Limb (tissue), 2 donors: ENCODE measurements around the gene WASF3.
"Not testable (repeated sequence)": the region's sequence is repeated elsewhere in the genome, so short reads cannot be mapped to it uniquely, and the experiment has no call there.

ENCODE experiments used
- DNase-seq, 2 donors: peaks; one replicate each; pipeline ENCODE4 v3.0.0-alpha.2; 2016; ENCODE audit errors: extremely low spot score in 2 of 2

The WASF3 gene

DNA sequence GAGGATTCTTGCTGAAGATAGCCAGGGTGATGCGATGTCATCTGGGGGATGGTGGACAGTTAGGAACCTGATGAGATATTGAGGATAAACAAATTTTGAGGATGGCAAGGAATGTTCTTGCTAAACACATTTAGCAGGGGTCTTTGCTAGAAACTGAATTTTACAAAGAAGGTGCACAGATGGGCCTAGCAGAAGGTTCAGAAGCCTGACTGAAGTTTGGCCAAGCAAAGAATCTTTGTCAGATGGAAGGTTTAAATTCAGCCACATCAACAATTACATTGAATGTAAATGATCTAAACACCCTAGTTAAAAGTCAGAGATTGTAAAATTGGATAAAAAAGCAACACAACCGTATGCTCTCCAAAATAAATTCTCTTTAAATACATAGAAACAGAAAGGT lies 68.8 kb downstream of the WASF3 start:
- no peak for DNase-seq

GRCh38 chr13:26628706-26629105 lies 71.2 kb downstream of the WASF3 start:
- no peak for DNase-seq

DNA sequence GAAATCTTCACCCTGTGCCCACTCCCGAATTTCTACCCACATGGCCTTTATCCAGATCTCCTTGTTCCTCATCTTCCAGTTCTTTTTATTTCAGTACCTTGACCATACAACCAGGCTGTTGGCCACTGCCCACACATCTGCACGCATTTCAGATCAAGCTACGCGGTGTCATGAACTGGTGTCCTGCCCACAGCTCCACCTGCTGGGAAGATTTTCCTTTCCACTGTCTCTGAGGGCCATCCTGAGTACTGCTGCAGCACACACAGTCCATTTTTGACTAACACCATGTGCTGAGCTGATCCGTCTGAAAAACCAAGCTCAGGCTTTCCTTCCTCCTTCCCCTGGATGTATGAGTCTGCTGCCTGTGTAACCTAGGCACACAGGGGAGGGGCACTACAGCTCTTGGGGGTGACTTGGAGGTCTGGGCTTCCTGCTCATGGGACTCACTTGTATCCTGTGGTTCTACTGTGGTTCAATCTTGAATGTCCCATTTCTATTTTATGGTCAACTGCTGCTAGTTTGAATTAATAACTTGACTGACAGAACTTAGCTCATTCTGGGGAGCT lies 71.9 kb downstream of the WASF3 start:
- DNase-seq, result no peak

GRCh38 chr13:26635634-26636033 lies 78.2 kb downstream of the WASF3 start:
- DNase-seq, result not testable (repeated sequence)

DNA sequence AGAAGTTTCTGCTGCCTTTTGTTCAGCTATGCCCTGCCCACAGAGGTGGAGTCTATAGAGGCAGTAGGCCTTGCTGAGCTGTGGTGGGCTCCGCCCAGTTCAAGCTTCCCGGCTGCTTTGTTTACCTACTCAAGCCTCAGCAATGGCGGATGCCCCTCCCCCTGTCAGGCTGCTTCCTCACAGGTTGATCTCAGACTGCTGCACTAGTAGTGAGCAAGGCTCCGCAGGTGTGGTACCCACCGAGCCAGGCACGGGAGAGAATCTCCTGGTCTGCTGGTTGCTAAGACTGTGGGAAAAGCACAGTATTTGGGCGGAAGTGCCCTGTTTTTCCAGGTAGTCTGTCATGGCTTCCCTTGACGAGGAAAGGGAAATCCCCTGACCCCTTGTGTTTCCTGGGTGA lies 78.6 kb downstream of the WASF3 start:
- not testable (repeated sequence) for DNase-seq

DNA sequence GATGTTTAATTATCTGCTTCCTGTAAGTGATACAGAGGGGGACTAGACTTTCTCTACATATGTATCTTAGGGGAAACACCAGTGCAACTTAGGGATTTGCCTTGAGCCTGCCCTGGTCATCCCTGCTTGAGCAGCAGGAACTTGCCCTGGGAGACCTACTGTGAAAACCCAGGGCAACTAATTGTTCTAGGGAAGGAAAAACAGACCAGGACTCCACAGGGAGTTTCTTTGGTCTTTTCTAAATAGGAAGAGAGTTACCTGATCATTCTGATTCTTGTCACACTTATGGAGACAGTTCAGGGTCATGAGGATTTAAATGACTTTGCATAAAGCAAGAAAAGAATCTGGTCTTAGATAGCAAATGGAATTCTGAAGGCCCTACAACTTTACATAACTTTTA lies 89.1 kb downstream of the WASF3 start:
- DNase-seq, result no peak

DNA sequence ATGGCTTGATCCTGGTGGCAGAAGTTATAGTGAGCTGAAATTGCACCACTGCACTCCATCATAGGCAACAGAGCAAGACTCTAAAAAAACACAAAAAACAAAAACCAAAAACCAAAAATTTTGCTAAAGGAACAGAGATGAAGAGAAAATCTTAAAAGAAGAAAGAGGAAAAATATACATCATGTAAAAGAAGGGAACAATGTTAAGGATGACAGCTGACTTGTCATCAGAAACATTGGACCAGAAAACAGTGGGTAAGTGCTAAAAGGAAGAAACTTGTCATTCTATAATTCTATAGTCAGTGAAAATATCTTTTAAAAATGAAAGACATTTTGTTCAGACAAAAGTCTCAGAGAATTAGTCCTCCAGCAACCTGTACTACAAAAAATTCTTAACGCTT lies 93.8 kb downstream of the WASF3 start:
- no peak for DNase-seq

DNA sequence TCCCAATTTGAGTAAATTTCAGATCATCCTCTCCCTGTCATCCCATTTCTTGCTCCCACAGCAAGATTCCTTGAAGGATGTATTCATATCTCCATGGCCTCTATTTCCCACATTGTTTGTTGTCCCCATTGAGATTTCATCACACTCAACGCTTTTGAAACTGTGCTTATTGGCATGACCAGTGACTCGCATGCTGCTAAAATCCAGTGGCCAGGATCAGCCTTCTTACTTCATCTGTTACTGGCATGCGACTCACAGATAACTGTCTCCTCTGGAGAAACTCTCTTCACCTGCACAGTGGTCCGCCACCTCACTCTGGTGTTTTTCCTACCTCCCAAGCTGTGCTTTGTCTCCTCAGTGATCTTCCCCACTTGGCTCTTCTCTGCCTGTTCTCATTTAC lies 95.8 kb downstream of the WASF3 start:
- DNase-seq, result no peak

- DNase-seq, result no peak
These were observed 96.4 kb downstream of the WASF3 start for GRCh38 chr13:26653842-26654241.

DNA sequence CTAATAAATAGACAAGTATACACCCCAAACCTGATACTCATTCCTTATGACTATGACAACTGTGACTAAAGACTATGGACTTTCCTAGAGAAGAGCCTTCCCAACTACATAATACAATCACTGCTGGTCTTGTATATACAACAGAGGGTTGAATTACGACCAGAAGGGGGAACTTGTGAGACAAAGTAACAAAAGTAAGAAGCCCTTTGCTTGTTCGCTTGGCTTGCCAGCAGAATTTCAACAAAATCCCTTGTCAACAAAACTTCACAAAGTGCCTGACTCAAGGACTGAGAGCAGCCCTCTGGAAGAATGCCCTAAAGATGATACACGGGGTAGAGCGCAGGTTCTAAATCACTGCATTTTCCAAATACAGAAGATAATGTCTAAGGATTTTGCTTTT lies 99.4 kb downstream of the WASF3 start:
- DNase-seq, result peak in 1 of 2 donors; percentile 7

DNA sequence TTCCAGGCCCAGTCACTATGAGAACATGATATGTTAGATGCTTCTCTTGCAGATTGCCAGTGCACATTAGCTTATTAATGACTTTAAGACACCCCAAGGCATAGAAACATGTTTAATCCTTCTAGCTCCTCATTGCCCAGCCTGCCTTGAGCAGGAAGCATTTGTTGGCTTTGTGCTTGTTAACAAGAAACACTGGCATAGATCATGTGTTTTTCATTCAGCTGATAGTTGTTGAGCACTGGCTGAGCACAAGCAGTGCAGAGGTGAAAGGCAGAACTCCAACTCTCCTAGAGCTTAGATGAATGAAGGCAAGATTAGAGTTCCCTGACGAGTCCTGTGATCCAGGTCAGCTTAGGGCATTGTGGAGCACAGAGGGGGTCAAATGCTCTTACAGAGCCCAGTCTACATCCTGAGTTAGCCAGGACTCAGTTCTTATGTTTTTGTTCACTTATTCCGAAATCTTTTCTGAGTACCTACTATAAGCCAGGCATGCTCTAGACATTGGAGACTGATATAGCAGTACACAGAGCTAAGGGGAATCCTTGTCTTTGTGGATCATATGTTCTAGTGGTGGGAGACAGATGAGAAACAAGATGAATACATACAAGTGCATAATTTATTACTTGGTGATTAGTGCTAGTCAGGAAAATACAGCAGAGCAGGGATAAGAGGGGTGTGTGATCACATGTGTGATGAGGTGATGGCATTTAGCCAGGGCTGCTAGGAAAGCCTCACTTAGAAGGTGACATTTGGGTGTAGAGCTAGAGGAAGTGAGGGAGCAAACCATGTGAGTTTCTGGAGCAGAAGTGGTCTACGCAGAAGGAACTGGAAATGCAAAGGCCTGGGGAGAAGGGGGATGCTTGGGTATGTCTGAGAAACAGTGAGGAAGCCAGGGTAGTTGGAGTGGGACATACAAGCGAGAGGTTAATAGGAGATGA lies 101.2 kb downstream of the WASF3 start:
- no peak for DNase-seq

DNA sequence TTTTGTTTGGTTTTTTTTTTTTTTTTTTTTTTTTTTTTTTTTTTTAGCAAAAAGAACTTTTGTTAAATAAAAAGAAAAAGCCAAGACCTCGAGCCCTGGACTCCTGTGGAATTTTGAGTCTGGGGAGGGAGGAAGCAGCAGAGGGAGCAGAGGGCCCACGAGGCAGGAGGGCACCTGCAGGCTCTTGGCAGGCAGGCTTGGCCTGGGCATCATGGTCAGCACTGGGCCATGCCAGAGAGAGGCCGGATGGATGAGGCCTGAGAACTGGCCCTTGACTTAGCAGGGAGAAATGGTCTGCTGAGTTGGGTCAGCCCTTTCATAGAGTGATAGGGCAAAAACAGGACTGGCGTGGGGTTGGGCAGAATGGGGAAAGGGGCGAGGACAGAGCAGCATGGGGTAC lies 102.7 kb downstream of the WASF3 start:
- no peak for DNase-seq

DNA sequence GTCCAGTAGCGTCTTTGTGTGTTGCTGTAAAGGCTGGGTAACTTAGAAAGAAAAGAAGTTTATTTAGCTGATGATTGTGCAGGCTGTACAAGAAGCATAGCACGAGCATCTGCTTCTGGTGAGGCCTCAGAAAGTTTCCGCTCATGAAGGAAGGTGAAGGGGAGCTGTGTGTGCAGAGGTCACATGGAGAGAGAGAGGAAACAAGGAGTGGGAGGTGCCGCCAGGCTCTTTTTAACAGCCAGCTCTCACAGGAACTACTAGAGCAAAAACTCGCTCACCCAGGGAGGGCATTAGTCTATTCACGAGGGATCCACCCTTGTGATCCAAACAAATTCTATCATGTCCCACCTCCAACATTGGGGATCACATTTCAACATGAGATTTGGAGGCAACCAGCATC lies 103.3 kb downstream of the WASF3 start:
- DNase-seq, result no peak

- no peak for DNase-seq
These were observed 106.3 kb downstream of the WASF3 start for GRCh38 chr13:26663791-26664190.

DNA sequence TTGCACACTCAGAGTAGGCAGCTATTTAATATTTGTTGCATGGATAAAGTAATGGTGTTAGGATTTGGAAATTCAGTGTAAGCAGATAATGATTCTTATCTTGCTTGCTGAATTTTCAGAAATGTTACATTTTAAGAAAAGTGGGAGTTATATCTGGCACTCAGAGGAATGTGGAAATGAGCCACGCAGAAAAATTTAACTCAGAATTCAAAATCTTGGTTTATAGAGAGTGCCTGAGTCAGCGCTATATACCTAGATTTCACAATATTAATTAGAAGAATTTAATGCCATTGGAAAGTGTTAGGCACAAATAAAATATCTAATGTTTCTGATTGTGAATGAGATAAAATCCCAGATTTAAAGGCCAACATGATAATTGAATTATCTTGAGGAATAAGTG lies 106.8 kb downstream of the WASF3 start:
- no peak for DNase-seq

GRCh38 chr13:26664876-26665275 lies 107.4 kb downstream of the WASF3 start:
- DNase-seq, result no peak

- DNase-seq, result no peak
These were observed 111.1 kb downstream of the WASF3 start for GRCh38 chr13:26668357-26669146.

- no peak for DNase-seq
These were observed 116.4 kb downstream of the WASF3 start for GRCh38 chr13:26673890-26674289.

DNA sequence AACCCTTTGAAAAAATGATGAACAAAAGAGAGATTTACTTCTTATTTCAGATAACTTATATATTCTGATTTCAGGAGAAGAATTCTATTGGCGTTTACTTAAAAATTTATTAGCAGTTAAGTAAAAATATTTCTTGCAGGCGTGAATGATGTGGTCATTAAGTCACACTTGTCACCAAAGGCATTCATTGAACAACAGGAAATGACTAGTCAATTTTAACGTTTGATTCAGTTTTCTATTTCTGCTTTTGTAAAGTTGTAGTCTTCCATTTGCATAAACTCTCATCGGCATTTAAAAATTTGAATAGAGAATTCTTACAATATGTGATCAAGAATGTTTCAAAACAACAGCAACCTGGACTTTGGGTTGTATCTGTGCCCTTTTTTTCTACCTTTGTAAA lies 119.7 kb downstream of the WASF3 start:
- DNase-seq, result no peak

DNA sequence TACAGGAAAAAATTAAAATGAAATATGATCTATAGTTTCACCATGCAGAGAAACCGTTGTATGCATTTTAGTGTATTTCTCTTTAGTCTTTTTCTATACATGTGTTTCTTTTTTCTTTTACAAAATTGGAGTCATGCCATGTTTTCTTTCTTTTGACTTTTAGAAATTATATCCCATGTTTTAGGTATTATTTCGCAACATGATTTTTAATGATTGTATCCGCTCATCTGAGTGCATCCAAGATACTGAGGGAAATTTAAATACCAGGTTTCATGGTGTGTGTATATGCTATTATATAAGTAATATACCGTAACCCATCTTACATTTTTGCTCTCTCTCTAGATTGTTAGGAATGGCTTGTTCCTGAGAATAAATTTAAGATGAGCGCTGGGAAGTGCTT lies 120.8 kb downstream of the WASF3 start:
- no peak for DNase-seq

DNA sequence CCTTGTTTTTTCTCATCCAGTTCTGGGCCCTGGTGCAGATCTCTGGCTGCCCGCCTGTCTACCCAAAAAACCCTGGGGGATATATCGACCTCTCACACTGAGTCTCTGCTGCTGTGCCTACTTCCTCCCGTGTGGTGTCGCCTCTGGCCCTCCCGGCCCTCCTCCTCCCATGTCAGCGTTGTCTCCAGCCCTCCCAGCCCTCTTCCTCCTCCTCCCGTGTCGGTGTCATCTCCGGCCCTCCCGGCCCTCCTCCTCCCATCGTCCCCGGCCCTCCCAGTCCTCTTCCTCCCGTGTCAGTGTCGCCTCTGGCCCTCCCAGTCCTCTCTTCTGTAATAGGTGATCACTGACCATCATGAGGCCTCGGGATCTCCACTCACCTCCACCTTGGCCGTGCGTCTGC lies 121.3 kb downstream of the WASF3 start:
- DNase-seq, result no peak

GRCh38 chr13:26679411-26680122 lies 122.1 kb downstream of the WASF3 start:
- DNase-seq, result no peak
